A549 (cell line): Measurements from ENCODE around the gene FLACC1.

Source experiments
- ESRRA ChIP-seq: fragments of 150-350 bp; IDR thresholded peaks from 2 replicates; pipeline ENCODE4 v1.6.1; 2014; ENCODE audit warnings: mild to moderate bottlenecking, low read length, borderline replicate concordance
- FOXS1 ChIP-seq: fragments of 250-450 bp; sonication (Bioruptor Pico); IDR thresholded peaks from 2 replicates; pipeline ENCODE4 v1.5.0; 2020; ENCODE audit warnings: mild to moderate bottlenecking, moderate library complexity
- JUN ChIP-seq, 2 experiments: fragments of >200 bp; sonication (Bioruptor Twin); formaldehyde crosslinking; IDR thresholded peaks; 2 replicates in 1 of 2; 3 replicates in 1 of 2; pipeline ENCODE4 v1.6.1; 2016 to 2017
- KDM1A ChIP-seq: fragments of 200-600 bp; sonication (generic); IDR thresholded peaks from 2 replicates; pipeline ENCODE4 v1.6.1; 2016; ENCODE audit warnings: low read depth, mild to moderate bottlenecking
- MAFK ChIP-seq: fragments of 450-650 bp; IDR thresholded peaks from 2 replicates; pipeline ENCODE4 v1.6.1; 2014; ENCODE audit not compliant: partially characterized antibody
- NR3C1 ChIP-seq: fragments of >200 bp; sonication (Bioruptor Twin); formaldehyde crosslinking; IDR thresholded peaks from 3 replicates; pipeline ENCODE4 v1.6.1; 2017
- POLR2A ChIP-seq: IDR thresholded peaks from 2 replicates; pipeline ENCODE4 v1.6.1; 2012; ENCODE audit warnings: mild to moderate bottlenecking, low read length
- RAD21 ChIP-seq, 2 experiments: fragments of >200 bp in 1 of 2; sonication (Bioruptor Twin) in 1 of 2; formaldehyde crosslinking in 1 of 2; IDR thresholded peaks in 1 of 2; conservative IDR thresholded peaks in 1 of 2; 2 replicates in 1 of 2; 3 replicates in 1 of 2; pipeline ENCODE4 v1.6.1; 2012 to 2018; ENCODE audit warnings: inconsistent platforms in 1 of 2
- TF ChIP-seq, protein P1 (sequence below): fragments of >200 bp; sonication (Bioruptor Twin); formaldehyde crosslinking; IDR thresholded peaks from 3 replicates; pipeline ENCODE4 v1.5.1; 2016
- TF ChIP-seq, protein P2 (sequence below): fragments of 450-650 bp; IDR thresholded peaks from 2 replicates; pipeline ENCODE4 v1.6.1; 2014; ENCODE audit warnings: antibody characterized with exemption
- TF ChIP-seq, protein P3 (sequence below): IDR thresholded peaks from 2 replicates; pipeline ENCODE4 v1.6.1; 2012
- TF ChIP-seq, protein P4 (sequence below): IDR thresholded peaks from 2 replicates; pipeline ENCODE4 v1.6.1; 2012; ENCODE audit warnings: low read depth, borderline replicate concordance

DNA sequence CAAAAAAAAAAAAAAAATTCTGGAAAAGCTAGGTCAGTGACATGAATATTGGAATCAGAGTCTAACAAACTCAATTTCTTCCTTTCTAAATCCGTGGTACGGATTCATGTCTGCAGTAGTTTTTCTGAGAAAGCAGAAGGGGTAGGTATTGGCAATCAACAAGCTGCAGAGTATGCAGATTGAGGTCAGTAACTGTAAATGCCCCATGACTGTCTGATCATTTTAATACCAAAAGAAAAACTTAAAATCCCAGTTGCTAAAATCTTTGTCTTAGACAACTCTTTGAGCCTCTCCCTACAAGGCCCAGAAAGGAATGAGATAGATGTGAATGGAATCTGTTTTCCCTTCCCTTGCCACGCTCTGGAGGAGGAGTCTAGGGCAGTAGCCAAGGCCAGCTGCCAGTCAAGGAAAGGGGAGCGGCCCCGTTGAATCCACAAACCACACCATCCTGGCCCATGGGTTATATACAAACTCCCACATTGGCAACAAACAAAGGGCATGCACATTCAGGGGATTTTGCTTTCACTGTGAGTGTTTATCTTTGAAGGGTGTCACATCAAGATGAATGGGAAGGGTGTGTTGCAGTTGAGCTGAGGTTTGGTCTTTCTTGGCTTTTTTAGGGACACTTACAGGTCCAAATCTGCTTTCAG, 102.9 kb downstream of the FLACC1 start:
- TF ChIP-seq KDM1A, result no peak
- no peak for TF ChIP-seq JUN (IDR thresholded peaks at IDR 0.05)
- TF ChIP-seq, protein P1, sequence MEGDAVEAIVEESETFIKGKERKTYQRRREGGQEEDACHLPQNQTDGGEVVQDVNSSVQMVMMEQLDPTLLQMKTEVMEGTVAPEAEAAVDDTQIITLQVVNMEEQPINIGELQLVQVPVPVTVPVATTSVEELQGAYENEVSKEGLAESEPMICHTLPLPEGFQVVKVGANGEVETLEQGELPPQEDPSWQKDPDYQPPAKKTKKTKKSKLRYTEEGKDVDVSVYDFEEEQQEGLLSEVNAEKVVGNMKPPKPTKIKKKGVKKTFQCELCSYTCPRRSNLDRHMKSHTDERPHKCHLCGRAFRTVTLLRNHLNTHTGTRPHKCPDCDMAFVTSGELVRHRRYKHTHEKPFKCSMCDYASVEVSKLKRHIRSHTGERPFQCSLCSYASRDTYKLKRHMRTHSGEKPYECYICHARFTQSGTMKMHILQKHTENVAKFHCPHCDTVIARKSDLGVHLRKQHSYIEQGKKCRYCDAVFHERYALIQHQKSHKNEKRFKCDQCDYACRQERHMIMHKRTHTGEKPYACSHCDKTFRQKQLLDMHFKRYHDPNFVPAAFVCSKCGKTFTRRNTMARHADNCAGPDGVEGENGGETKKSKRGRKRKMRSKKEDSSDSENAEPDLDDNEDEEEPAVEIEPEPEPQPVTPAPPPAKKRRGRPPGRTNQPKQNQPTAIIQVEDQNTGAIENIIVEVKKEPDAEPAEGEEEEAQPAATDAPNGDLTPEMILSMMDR, result no peak
- TF ChIP-seq FOXS1, result no peak
- no peak for TF ChIP-seq POLR2A
- no peak for TF ChIP-seq MAFK
- TF ChIP-seq ESRRA, result no peak
- TF ChIP-seq RAD21 (conservative IDR thresholded peaks at IDR 0.05 in 1 of 2, IDR thresholded peaks at IDR 0.05 in 1 of 2), result no peak
- TF ChIP-seq, protein P2, sequence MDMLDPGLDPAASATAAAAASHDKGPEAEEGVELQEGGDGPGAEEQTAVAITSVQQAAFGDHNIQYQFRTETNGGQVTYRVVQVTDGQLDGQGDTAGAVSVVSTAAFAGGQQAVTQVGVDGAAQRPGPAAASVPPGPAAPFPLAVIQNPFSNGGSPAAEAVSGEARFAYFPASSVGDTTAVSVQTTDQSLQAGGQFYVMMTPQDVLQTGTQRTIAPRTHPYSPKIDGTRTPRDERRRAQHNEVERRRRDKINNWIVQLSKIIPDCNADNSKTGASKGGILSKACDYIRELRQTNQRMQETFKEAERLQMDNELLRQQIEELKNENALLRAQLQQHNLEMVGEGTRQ, result no peak
- TF ChIP-seq, protein P3, sequence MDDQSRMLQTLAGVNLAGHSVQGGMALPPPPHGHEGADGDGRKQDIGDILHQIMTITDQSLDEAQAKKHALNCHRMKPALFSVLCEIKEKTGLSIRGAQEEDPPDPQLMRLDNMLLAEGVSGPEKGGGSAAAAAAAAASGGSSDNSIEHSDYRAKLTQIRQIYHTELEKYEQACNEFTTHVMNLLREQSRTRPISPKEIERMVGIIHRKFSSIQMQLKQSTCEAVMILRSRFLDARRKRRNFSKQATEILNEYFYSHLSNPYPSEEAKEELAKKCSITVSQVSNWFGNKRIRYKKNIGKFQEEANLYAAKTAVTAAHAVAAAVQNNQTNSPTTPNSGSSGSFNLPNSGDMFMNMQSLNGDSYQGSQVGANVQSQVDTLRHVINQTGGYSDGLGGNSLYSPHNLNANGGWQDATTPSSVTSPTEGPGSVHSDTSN, result no peak
- TF ChIP-seq, protein P4, sequence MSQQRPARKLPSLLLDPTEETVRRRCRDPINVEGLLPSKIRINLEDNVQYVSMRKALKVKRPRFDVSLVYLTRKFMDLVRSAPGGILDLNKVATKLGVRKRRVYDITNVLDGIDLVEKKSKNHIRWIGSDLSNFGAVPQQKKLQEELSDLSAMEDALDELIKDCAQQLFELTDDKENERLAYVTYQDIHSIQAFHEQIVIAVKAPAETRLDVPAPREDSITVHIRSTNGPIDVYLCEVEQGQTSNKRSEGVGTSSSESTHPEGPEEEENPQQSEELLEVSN, result no peak
- TF ChIP-seq NR3C1, result no peak
